Germinal center (tissue), 1 donor: ENCODE data around the gene RAB20.

Experiments used
- DNase-seq: peaks from one replicate; pipeline ENCODE4 v3.0.0; 2012; ENCODE audit warnings: mixed read lengths, low spot score

Gene RAB20

GRCh38 chr13:110529522-110530311 is 31.8 kb downstream of the RAB20 start:
- DNase-seq, result no peak

- no peak for DNase-seq
Measured at GRCh38 chr13:110528911-110529310, 32.6 kb downstream of the RAB20 start.

- DNase-seq, result no peak
Measured at GRCh38 chr13:110528371-110528770, 33.2 kb downstream of the RAB20 start.

- no peak for DNase-seq
Measured at GRCh38 chr13:110525328-110526319, 35.9 kb downstream of the RAB20 start.

- no peak for DNase-seq
Measured at GRCh38 chr13:110524541-110525257, 36.8 kb downstream of the RAB20 start.

GRCh38 chr13:110523838-110524540 is 37.5 kb downstream of the RAB20 start:
- no peak for DNase-seq

GRCh38 chr13:110523180-110523579 is 38.3 kb downstream of the RAB20 start:
- no peak for DNase-seq

GRCh38 chr13:110522721-110523120 is 38.8 kb downstream of the RAB20 start:
- no peak for DNase-seq

- DNase-seq, result no peak
Measured at GRCh38 chr13:110521946-110522345, 39.6 kb downstream of the RAB20 start.

- no peak for DNase-seq
Measured at GRCh38 chr13:110521296-110521680, 40.2 kb downstream of the RAB20 start.

- no peak for DNase-seq
Measured at GRCh38 chr13:110520431-110521295, 40.9 kb downstream of the RAB20 start.

GRCh38 chr13:110519506-110519905 is 42.0 kb downstream of the RAB20 start:
- no peak for DNase-seq

- DNase-seq, result no peak
Measured at GRCh38 chr13:110519046-110519445, 42.5 kb downstream of the RAB20 start.

GRCh38 chr13:110518571-110518970 is 43.0 kb downstream of the RAB20 start:
- DNase-seq, result no peak

GRCh38 chr13:110518226-110518525 is 43.3 kb downstream of the RAB20 start:
- DNase-seq, result no peak

- no peak for DNase-seq
Measured at GRCh38 chr13:110517505-110518225, 43.9 kb downstream of the RAB20 start.

GRCh38 chr13:110516500-110516899 is 45.0 kb downstream of the RAB20 start:
- DNase-seq, result no peak

GRCh38 chr13:110512198-110512740 is 49.3 kb downstream of the RAB20 start:
- DNase-seq, result no peak

- DNase-seq, result no peak
Measured at GRCh38 chr13:110511509-110512181, 49.9 kb downstream of the RAB20 start.
